Measurements from ENCODE around the gene KCNH6.

KCNH6 gene

DNA sequence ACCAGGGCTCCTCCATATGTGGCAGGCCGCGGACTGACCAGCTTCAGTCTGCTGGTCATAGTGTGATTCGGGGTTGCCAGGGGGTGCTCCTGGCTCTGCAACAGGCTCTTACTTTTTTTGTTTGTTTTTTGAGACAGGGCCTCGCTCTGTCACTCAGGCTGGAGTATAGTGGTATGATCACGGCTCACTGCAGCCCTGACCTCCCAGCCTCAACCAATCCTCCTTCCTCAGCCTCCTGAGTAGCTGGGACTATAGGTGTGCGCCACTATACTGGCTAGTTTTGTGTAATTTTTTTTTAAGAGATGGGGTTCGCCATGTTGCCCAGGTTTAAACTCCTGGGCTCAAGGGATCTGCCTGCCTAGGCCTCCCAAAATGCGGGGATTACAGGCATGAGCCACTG is 11.8 kb upstream of the KCNH6 start (continued):
- TF ChIP-seq, protein P1, sequence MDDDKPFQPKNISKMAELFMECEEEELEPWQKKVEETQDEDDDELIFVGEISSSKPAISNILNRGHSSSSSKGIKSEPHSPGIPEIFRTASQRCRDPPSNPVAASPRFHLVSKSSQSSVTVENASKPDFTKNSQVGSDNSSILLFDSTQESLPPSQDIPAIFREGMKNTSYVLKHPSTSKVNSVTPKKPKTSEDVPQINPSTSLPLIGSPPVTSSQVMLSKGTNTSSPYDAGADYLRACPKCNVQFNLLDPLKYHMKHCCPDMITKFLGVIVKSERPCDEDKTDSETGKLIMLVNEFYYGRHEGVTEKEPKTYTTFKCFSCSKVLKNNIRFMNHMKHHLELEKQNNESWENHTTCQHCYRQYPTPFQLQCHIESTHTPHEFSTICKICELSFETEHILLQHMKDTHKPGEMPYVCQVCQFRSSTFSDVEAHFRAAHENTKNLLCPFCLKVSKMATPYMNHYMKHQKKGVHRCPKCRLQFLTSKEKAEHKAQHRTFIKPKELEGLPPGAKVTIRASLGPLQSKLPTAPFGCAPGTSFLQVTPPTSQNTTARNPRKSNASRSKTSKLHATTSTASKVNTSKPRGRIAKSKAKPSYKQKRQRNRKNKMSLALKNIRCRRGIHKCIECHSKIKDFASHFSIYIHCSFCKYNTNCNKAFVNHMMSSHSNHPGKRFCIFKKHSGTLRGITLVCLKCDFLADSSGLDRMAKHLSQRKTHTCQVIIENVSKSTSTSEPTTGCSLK (tag by site-specific recombination; IDR thresholded peaks at IDR 0.05): no peak
- TF ChIP-seq ZNF302 (tag by site-specific recombination; IDR thresholded peaks at IDR 0.05; ENCODE audit: low read depth): no peak
- no peak for TF ChIP-seq ZNF548 (tag by site-specific recombination; IDR thresholded peaks at IDR 0.05)

- ChIA-PET POLR2A (no interaction called here), CTCF (interaction anchor here (1.8 to 2.1 kb wide), 2 partner anchors 34 to 87 kb away, joined by 4 read pairs; no protein-coding TSS in a partner anchor)
- Histone ChIP-seq H3K27ac (ENCODE audit: extremely low read depth, low read depth, low read length) (no peak overlapping the region), H3K4me1 (ENCODE audit: control insufficient read depth, insufficient read depth, low read length) (no peaks in the 10 kb centered on the region), H3K4me3 (ENCODE audit: low read depth, low read length) (no peak overlapping the region), H3K36me3 (ENCODE audit: control insufficient read depth in 2 of 2, insufficient read depth in 1 of 2, low read length in 2 of 2) (no peaks in the 10 kb centered on the region), H3K9me3 (ENCODE audit: control insufficient read depth, insufficient read depth, low read depth, low read length) (no peaks in the 10 kb centered on the region)
- TF ChIP-seq ZNF768 (tag by site-specific recombination; IDR thresholded peaks at IDR 0.05) (no peak), ZNF341 (tag by site-specific recombination; IDR thresholded peaks at IDR 0.05; ENCODE audit: low read depth) (no peak), TCF7L2 (IDR thresholded peaks at IDR 0.05; ENCODE audit: borderline replicate concordance, low read depth, low read length) (no peak), ZNF585B (tag by site-specific recombination; IDR thresholded peaks at IDR 0.05) (no peak), HOXC10 (CRISPR knock-in tag; IDR thresholded peaks at IDR 0.05) (no peak), KLF10 (tag by site-specific recombination; IDR thresholded peaks at IDR 0.05) (no peak), ZNF335 (tag by site-specific recombination; conservative IDR thresholded peaks at IDR 0.05) (no peak)
- TF ChIP-seq, protein P2, sequence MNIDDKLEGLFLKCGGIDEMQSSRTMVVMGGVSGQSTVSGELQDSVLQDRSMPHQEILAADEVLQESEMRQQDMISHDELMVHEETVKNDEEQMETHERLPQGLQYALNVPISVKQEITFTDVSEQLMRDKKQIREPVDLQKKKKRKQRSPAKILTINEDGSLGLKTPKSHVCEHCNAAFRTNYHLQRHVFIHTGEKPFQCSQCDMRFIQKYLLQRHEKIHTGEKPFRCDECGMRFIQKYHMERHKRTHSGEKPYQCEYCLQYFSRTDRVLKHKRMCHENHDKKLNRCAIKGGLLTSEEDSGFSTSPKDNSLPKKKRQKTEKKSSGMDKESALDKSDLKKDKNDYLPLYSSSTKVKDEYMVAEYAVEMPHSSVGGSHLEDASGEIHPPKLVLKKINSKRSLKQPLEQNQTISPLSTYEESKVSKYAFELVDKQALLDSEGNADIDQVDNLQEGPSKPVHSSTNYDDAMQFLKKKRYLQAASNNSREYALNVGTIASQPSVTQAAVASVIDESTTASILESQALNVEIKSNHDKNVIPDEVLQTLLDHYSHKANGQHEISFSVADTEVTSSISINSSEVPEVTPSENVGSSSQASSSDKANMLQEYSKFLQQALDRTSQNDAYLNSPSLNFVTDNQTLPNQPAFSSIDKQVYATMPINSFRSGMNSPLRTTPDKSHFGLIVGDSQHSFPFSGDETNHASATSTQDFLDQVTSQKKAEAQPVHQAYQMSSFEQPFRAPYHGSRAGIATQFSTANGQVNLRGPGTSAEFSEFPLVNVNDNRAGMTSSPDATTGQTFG (tag by site-specific recombination; IDR thresholded peaks at IDR 0.05; ENCODE audit: borderline replicate concordance): no peak
- TF ChIP-seq, protein P3, sequence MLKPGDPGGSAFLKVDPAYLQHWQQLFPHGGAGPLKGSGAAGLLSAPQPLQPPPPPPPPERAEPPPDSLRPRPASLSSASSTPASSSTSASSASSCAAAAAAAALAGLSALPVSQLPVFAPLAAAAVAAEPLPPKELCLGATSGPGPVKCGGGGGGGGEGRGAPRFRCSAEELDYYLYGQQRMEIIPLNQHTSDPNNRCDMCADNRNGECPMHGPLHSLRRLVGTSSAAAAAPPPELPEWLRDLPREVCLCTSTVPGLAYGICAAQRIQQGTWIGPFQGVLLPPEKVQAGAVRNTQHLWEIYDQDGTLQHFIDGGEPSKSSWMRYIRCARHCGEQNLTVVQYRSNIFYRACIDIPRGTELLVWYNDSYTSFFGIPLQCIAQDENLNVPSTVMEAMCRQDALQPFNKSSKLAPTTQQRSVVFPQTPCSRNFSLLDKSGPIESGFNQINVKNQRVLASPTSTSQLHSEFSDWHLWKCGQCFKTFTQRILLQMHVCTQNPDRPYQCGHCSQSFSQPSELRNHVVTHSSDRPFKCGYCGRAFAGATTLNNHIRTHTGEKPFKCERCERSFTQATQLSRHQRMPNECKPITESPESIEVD (tag by site-specific recombination; IDR thresholded peaks at IDR 0.05): no peak
- TF ChIP-seq, protein P4, sequence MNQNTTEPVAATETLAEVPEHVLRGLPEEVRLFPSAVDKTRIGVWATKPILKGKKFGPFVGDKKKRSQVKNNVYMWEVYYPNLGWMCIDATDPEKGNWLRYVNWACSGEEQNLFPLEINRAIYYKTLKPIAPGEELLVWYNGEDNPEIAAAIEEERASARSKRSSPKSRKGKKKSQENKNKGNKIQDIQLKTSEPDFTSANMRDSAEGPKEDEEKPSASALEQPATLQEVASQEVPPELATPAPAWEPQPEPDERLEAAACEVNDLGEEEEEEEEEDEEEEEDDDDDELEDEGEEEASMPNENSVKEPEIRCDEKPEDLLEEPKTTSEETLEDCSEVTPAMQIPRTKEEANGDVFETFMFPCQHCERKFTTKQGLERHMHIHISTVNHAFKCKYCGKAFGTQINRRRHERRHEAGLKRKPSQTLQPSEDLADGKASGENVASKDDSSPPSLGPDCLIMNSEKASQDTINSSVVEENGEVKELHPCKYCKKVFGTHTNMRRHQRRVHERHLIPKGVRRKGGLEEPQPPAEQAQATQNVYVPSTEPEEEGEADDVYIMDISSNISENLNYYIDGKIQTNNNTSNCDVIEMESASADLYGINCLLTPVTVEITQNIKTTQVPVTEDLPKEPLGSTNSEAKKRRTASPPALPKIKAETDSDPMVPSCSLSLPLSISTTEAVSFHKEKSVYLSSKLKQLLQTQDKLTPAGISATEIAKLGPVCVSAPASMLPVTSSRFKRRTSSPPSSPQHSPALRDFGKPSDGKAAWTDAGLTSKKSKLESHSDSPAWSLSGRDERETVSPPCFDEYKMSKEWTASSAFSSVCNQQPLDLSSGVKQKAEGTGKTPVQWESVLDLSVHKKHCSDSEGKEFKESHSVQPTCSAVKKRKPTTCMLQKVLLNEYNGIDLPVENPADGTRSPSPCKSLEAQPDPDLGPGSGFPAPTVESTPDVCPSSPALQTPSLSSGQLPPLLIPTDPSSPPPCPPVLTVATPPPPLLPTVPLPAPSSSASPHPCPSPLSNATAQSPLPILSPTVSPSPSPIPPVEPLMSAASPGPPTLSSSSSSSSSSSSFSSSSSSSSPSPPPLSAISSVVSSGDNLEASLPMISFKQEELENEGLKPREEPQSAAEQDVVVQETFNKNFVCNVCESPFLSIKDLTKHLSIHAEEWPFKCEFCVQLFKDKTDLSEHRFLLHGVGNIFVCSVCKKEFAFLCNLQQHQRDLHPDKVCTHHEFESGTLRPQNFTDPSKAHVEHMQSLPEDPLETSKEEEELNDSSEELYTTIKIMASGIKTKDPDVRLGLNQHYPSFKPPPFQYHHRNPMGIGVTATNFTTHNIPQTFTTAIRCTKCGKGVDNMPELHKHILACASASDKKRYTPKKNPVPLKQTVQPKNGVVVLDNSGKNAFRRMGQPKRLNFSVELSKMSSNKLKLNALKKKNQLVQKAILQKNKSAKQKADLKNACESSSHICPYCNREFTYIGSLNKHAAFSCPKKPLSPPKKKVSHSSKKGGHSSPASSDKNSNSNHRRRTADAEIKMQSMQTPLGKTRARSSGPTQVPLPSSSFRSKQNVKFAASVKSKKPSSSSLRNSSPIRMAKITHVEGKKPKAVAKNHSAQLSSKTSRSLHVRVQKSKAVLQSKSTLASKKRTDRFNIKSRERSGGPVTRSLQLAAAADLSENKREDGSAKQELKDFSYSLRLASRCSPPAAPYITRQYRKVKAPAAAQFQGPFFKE (tag by site-specific recombination; IDR thresholded peaks at IDR 0.05; ENCODE audit: borderline replicate concordance): no peak
Measured at GRCh38 chr17:63512388-63512787, 10.8 kb upstream of the KCNH6 start.
